ENCODE results near the gene MEG3.

The MEG3 gene

DNA sequence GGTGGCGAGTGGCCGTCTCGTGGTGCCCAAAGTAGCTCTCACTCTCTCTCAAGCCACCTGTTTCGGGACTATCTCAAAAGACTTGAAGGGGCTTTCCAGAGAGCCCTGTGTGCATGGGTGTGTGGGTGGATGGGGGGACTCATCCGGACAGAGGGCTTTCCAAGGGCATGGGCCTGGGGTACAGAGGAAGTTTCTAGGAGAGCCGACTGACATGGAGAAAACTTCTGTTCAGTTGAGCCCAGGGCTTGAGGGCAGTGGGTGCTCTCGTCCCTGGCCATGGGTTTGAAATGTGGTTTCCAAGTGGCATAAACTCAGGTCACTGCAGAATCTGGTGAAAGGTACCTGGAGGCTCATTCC is 47.4 kb upstream of the MEG3 start:
- Histone ChIP-seq H3K27me3 (ENCODE audit: control insufficient read depth, insufficient read depth, low read length) (no peaks in the 10 kb centered on the region), H3K4me2 (ENCODE audit: low read length) (no peak overlapping the region), H3K9ac (no peak overlapping the region), H3K27ac (no peak overlapping the region), H2AFZ (no peak overlapping the region), H3K36me3 (ENCODE audit: control insufficient read depth, insufficient read depth, low read length) (no peaks in the 10 kb centered on the region), H3K4me1 (no peaks in the 10 kb centered on the region), H3K79me2 (no peaks in the 10 kb centered on the region), H3K9me3 (ENCODE audit: control insufficient read depth, low read length) (no peaks in the 10 kb centered on the region), H3K4me3 (ENCODE audit: low read depth, low read length) (no peak overlapping the region)
- TF ChIP-seq, protein P1, sequence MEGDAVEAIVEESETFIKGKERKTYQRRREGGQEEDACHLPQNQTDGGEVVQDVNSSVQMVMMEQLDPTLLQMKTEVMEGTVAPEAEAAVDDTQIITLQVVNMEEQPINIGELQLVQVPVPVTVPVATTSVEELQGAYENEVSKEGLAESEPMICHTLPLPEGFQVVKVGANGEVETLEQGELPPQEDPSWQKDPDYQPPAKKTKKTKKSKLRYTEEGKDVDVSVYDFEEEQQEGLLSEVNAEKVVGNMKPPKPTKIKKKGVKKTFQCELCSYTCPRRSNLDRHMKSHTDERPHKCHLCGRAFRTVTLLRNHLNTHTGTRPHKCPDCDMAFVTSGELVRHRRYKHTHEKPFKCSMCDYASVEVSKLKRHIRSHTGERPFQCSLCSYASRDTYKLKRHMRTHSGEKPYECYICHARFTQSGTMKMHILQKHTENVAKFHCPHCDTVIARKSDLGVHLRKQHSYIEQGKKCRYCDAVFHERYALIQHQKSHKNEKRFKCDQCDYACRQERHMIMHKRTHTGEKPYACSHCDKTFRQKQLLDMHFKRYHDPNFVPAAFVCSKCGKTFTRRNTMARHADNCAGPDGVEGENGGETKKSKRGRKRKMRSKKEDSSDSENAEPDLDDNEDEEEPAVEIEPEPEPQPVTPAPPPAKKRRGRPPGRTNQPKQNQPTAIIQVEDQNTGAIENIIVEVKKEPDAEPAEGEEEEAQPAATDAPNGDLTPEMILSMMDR (IDR thresholded peaks at IDR 0.05) = no peak

DNA sequence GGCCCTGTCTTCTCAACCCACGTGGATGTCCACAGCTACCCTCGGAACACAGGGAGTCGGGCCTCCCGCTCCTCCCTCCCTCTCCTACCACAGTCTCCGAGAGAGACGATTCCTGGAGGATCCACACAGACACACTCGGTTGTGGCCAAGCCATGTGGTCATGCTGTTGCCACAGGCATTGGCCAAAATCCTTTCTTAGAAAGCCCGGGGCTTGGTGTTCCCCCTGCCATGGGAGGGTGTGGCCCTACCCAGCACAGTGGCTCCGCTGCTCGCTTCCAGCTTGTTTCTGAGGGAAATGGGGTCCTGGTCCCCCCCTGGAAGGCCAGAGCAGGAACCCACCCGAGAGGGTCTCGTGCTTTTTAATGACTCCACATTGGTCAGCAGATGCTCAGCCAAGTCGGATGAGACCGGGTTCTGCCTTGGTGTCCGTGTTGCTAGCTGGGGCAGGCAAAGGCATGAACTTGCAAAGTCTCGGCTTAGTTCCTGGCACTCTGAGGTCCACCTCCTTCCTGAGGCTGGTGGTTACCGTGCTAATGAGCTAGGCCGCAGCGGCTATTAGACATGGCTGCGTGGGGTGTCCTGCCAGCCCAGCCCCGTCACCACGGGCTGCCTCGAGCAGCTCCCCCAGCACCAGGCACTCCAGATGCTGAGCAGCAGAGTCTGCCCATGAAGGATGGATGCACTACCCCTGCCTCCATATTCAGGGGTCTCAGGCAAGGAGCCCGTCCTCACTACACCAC is 46.8 kb upstream of the MEG3 start:
- Histone ChIP-seq H3K36me3 (ENCODE audit: control insufficient read depth, insufficient read depth, low read length) (no peaks in the 10 kb centered on the region), H3K4me2 (ENCODE audit: low read length) (no peak overlapping the region), H3K4me1 (no peaks in the 10 kb centered on the region), H3K4me3 (ENCODE audit: low read depth, low read length) (no peak overlapping the region), H3K79me2 (no peaks in the 10 kb centered on the region), H3K9me3 (ENCODE audit: control insufficient read depth, low read length) (no peaks in the 10 kb centered on the region), H3K27ac (no peak overlapping the region), H2AFZ (no peak overlapping the region), H3K9ac (no peak overlapping the region), H3K27me3 (ENCODE audit: control insufficient read depth, insufficient read depth, low read length) (no peaks in the 10 kb centered on the region)
- TF ChIP-seq, protein P1 (IDR thresholded peaks at IDR 0.05) = no peak

DNA sequence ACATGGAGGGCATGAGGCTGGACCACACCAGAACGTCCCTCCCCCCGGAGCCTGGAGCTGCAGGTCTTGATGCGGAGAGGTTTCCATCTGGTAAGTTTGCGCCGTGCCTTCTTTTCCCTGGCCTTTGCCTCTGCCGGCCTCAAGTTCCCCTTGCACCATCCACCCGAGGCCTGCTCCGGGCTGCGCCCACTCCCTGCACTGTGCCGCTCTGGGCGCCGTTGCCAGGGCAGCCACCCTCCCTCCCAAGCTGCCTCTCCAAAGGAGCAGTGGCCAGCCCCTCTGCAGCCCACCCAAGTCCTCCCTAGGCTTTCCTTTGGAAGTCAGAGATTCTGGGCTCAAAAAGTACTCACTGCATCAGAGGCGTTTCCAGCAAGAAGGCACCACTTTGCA is 46.2 kb upstream of the MEG3 start:
- Histone ChIP-seq H3K4me3 (ENCODE audit: low read depth, low read length) (no peak overlapping the region), H3K9ac (no peak overlapping the region), H3K27me3 (ENCODE audit: control insufficient read depth, insufficient read depth, low read length) (no peaks in the 10 kb centered on the region), H3K36me3 (ENCODE audit: control insufficient read depth, insufficient read depth, low read length) (no peaks in the 10 kb centered on the region), H2AFZ (no peak overlapping the region), H3K4me2 (ENCODE audit: low read length) (no peak overlapping the region), H3K79me2 (no peaks in the 10 kb centered on the region), H3K27ac (no peak overlapping the region), H3K4me1 (no peaks in the 10 kb centered on the region), H3K9me3 (ENCODE audit: control insufficient read depth, low read length) (no peaks in the 10 kb centered on the region)
- TF ChIP-seq, protein P1 (IDR thresholded peaks at IDR 0.05) = no peak

DNA sequence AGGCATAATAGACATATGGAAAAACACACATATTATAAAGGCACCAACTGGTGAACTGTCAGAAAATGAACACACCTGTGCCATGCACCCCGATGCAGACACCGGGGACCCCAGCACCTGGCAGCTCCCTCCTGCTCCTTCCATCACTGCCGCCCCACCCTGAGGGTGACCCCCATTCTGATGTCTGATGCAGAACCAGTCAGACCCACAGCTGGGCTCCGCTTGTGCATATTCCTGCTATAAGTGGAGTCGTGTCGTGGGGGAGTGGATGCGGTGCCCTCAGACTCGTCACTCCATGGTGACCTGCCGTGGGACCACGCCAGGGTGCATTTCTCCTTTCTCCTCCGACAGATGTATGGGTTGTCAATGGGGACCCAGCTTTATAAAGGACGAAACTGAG is 45.7 kb upstream of the MEG3 start:
- H3K79me2 ChIP-seq = no peaks in the 10 kb centered on the region
- TF ChIP-seq, protein P1 (IDR thresholded peaks at IDR 0.05) = no peak
- H3K4me3 ChIP-seq (ENCODE audit: low read depth, low read length) = no peak overlapping the region
- no peak overlapping the region for H3K27ac ChIP-seq
- H3K36me3 ChIP-seq (ENCODE audit: control insufficient read depth, insufficient read depth, low read length) = no peaks in the 10 kb centered on the region
- H3K9ac ChIP-seq = no peak overlapping the region
- H3K4me1 ChIP-seq = no peaks in the 10 kb centered on the region
- H2AFZ ChIP-seq = no peak overlapping the region
- no peaks in the 10 kb centered on the region for H3K27me3 ChIP-seq (ENCODE audit: control insufficient read depth, insufficient read depth, low read length)
- H3K4me2 ChIP-seq (ENCODE audit: low read length) = no peak overlapping the region
- H3K9me3 ChIP-seq (ENCODE audit: control insufficient read depth, low read length) = no peaks in the 10 kb centered on the region
